BE2C (cell line): ENCODE measurements around the gene SSNA1.

Experiments used
- DNase-seq: peaks from one replicate; pipeline ENCODE4 v3.0.0-alpha.2; 2020
- H3K27me3 ChIP-seq: fragments of 250-450 bp; sonication (Bioruptor Pico); 2 replicates; pipeline ENCODE4 v1.5.1; 2020; ENCODE audit warnings: mild to moderate bottlenecking
- H3K36me3 ChIP-seq: fragments of 250-450 bp; sonication (Bioruptor Pico); 2 replicates; pipeline ENCODE4 v1.5.1; 2020; ENCODE audit warnings: mild to moderate bottlenecking
- H3K4me1 ChIP-seq: fragments of 250-450 bp; sonication (Bioruptor Pico); 2 replicates; pipeline ENCODE4 v1.5.1; 2020
- H3K4me3 ChIP-seq: 2 replicates; pipeline ENCODE4 v1.5.1; 2011; ENCODE audit warnings: low read depth, low read length
- H3K9me3 ChIP-seq: fragments of 250-450 bp; sonication (Bioruptor Pico); 2 replicates; pipeline ENCODE4 v1.5.1; 2020
- CTCF ChIP-seq: IDR thresholded peaks from 2 replicates; pipeline ENCODE4 v1.5.1; 2012; ENCODE audit warnings: mild to moderate bottlenecking, low read depth, low read length

The SSNA1 gene

DNA sequence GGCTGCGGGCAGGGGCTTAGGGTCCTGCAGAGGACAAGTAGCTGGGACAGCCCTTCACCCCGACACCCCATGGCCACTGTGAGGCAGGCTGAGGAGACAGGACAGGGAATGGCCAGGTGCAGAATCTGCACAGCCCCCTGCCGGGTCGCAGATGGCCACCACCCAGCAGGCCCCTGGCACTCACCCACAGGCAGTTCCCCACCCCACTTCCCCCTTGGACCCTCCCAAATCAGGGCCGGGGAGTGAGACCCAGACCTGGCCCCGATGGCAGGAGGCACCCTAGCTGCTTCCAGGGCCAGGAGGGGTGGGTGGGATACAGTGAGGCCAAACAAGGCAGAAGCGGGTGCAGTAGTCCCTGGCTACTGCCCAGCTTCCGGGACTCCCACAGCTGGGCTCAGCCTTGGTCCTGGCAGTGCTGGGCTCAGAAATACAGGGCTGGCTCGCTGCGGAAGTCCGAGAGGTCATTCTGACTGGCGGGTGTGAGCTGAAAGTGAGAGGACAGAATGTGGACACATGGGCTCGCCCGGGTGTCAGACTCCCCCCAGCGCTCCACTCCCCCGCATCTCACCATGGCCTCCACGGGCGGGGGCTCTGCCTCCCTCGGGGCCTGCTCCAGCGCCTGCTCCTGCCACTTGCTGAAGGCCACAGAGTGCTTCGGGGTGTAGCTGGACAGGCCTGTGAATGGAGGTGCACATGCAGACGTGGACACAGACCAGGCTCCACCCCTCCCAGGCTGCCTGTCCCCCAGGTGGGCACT, 3.4 kb downstream of the SSNA1 start:
- Histone ChIP-seq H3K36me3 (peaks cover 4% of the 10 kb centered on the region; the same call in 1 of the 2 replicates), H3K4me3 (no peak overlapping the region), H3K27me3 (no peaks in the 10 kb centered on the region), H3K9me3 (no peaks in the 10 kb centered on the region), H3K4me1 (peaks cover 4% of the 10 kb centered on the region)
- TF ChIP-seq CTCF, result no peak
- DNase-seq, result no peak

DNA sequence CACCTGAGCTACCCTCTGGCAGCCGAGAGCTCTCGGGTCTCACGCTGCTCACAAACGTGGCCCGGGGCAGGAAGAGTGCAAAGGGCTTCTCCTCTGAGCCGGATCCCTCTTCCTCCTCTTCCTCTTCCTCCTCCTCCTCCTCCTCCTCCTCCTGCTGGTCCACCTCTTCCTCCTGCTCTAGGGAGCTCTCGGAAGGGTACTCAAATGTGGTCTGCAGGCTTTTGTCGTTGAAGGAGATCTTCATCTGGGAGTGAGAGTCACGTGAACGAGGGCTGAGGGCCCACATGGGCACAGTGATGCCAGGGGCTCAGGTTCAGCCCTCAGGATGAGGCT, 3.9 kb downstream of the SSNA1 start:
- Histone ChIP-seq H3K27me3 (no peaks in the 10 kb centered on the region), H3K4me1 (peaks cover 4% of the 10 kb centered on the region), H3K36me3 (peaks cover 4% of the 10 kb centered on the region; the same call in 1 of the 2 replicates), H3K4me3 (no peak overlapping the region), H3K9me3 (no peaks in the 10 kb centered on the region)
- no peak for TF ChIP-seq CTCF
- DNase-seq, result no peak

DNA sequence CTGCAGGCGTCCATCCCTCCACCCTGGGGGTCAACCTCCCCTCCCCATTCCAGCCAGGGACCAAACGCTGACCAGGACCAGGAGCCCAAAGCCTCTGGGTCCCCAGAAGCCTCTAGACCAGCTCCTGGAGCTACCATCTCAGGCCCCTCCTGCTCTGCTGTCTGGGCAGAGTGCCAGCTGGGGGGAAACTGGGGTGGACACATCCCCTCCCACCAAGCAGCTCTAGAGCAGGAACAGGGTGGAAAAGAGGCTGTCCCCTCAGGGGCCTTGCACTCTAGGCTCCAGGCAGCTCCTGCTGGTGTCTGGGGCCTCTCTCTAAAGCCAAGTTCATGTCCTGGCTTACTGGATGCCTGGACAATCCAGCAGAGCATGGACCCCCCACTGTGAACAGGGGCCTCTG, 4.4 kb downstream of the SSNA1 start:
- TF ChIP-seq CTCF, result no peak
- Histone ChIP-seq H3K9me3 (no peaks in the 10 kb centered on the region), H3K4me1 (peaks cover 4% of the 10 kb centered on the region), H3K27me3 (no peaks in the 10 kb centered on the region), H3K36me3 (peaks cover 4% of the 10 kb centered on the region; the same call in 1 of the 2 replicates), H3K4me3 (no peak overlapping the region)
- DNase-seq, result no peak

DNA sequence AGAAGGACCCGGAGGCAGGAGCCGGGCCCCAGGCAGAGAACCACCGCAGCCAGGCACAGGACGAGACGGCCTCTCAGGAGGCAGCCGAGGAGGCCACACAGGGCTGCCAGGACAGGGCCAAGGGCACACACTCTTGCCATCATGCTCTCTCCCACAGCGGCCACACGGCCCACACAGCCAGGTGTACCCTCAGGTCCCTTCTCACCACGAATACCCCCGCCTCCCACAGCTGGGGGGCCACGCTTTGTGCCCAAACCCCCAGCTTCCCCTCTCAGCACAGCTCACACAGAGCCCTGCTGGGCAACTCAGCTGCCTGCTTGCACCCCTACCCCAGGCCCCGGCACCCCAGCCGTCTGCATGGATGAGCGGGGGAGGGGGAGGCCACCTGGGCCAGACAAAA, 5.3 kb downstream of the SSNA1 start:
- Histone ChIP-seq H3K4me3 (no peak overlapping the region), H3K9me3 (no peaks in the 10 kb centered on the region), H3K36me3 (peaks cover 4% of the 10 kb centered on the region; the same call in 1 of the 2 replicates), H3K4me1 (peaks cover 4% of the 10 kb centered on the region), H3K27me3 (no peaks in the 10 kb centered on the region)
- no peak for TF ChIP-seq CTCF
- no peak for DNase-seq

GRCh38 chr9:137194388-137194787, 5.9 kb downstream of the SSNA1 start:
- H3K27me3 ChIP-seq, result no peaks in the 10 kb centered on the region
- H3K4me1 ChIP-seq, result peaks cover 5% of the 10 kb centered on the region
- DNase-seq, result no peak
- H3K4me3 ChIP-seq, result no peak overlapping the region
- peaks cover 4% of the 10 kb centered on the region; the same call in 1 of the 2 replicates for H3K36me3 ChIP-seq
- H3K9me3 ChIP-seq, result no peaks in the 10 kb centered on the region
- no peak for TF ChIP-seq CTCF

- Histone ChIP-seq H3K36me3 (peaks cover 4% of the 10 kb centered on the region; the same call in 1 of the 2 replicates), H3K4me3 (no peak overlapping the region), H3K27me3 (no peaks in the 10 kb centered on the region), H3K4me1 (peaks cover 6% of the 10 kb centered on the region), H3K9me3 (no peaks in the 10 kb centered on the region)
- no peak for DNase-seq
- no peak for TF ChIP-seq CTCF
These were observed 6.4 kb downstream of the SSNA1 start for GRCh38 chr9:137194909-137195308.
